A549 (cell line): ENCODE results near the gene RGS19. TPM values are rescaled to one million over a fixed set of nuclear protein-coding genes. Genes with fewer than 3 reads are reported as not detected.

Experiments used
- ATAC-seq, 2 experiments: fragments of 200-7000 bp in 1 of 2; fragments of >200 bp in 1 of 2; cut with Nextera tagmentation in 1 of 2; cut with Tn5 transposase in 1 of 2; 3 replicates each; pipeline versions ENCODE4 v1.8.0 to v1.9.1; 2018 to 2020; ENCODE audit warnings: mild to moderate bottlenecking in 1 of 2, moderate library complexity in 1 of 2
- CTCF ChIA-PET: fragments of 300-600 bp; sonication (Branson Sonifier 250); formaldehyde crosslinking; extraction: SDS; loops from one replicate; lab custom pipeline; 2021; ENCODE audit warnings: antibody characterized with exemption, inconsistent platforms; lab: Yijun Ruan, JAX
- POLR2A ChIA-PET: fragments of 350-600 bp; formaldehyde crosslinking; extraction: SDS; loops from one replicate; lab custom pipeline; 2021; ENCODE audit warnings: antibody characterized with exemption, inconsistent platforms; lab: Yijun Ruan, JAX
- DNase-seq, 2 experiments: peaks; one replicate each; pipeline versions ENCODE4 v3.0.0 to v3.0.0-alpha.2; 2011 to 2016; ENCODE audit warnings: low read depth in 1 of 2, low spot score in 1 of 2
- FAIRE-seq: peaks from 2 replicates; lab custom pipeline; 2011; peaks lifted over from hg19 to GRCh38; lab: Jason Lieb, UNC
- H3K27ac ChIP-seq, 2 experiments: fragments of >200 bp; sonication (Bioruptor Twin); formaldehyde crosslinking; 3 replicates each; pipeline ENCODE4 v1.5.1; 2016 to 2017
- H3K4me1 ChIP-seq: fragments of >200 bp; sonication (Bioruptor Twin); formaldehyde crosslinking; 3 replicates; pipeline ENCODE4 v1.6.1; 2016
- H3K4me2 ChIP-seq: fragments of >200 bp; sonication (Bioruptor Twin); formaldehyde crosslinking; 3 replicates; pipeline ENCODE4 v1.6.1; 2016
- H3K4me3 ChIP-seq: fragments of >200 bp; sonication (Bioruptor Twin); formaldehyde crosslinking; 3 replicates; pipeline ENCODE4 v1.5.1; 2016
- H3K9me3 ChIP-seq: fragments of >200 bp; sonication (Bioruptor Twin); formaldehyde crosslinking; 3 replicates; pipeline ENCODE4 v1.6.1; 2016
- FOSB ChIP-seq: fragments of 250-450 bp; sonication (Bioruptor Pico); IDR thresholded peaks from 2 replicates; pipeline ENCODE4 v1.5.0; 2020; ENCODE audit warnings: mild to moderate bottlenecking, moderate library complexity
- HDAC2 ChIP-seq: fragments of 200-600 bp; sonication (generic); IDR thresholded peaks from 2 replicates; pipeline ENCODE4 v1.6.1; 2016
- HMGXB4 ChIP-seq: fragments of 250-450 bp; sonication (Bioruptor Pico); IDR thresholded peaks from 2 replicates; pipeline ENCODE4 v1.5.0; 2021; ENCODE audit warnings: mild to moderate bottlenecking, moderate library complexity, borderline replicate concordance
- HOXB5 ChIP-seq: fragments of 250-450 bp; sonication (Bioruptor Pico); IDR thresholded peaks from 2 replicates; pipeline ENCODE4 v1.5.0; 2020; ENCODE audit warnings: mild to moderate bottlenecking, moderate library complexity
- KDM1A ChIP-seq: fragments of 200-600 bp; sonication (generic); IDR thresholded peaks from 2 replicates; pipeline ENCODE4 v1.6.1; 2016; ENCODE audit warnings: low read depth, mild to moderate bottlenecking
- KDM5A ChIP-seq: fragments of 200-600 bp; sonication (generic); IDR thresholded peaks from 2 replicates; pipeline ENCODE4 v1.6.1; 2016; ENCODE audit warnings: antibody characterized with exemption, mild to moderate bottlenecking
- NR3C1 ChIP-seq: fragments of >200 bp; sonication (Bioruptor Twin); formaldehyde crosslinking; IDR thresholded peaks from 3 replicates; pipeline ENCODE4 v1.6.1; 2017
- RAD21 ChIP-seq, 2 experiments: fragments of >200 bp in 1 of 2; sonication (Bioruptor Twin) in 1 of 2; formaldehyde crosslinking in 1 of 2; IDR thresholded peaks in 1 of 2; conservative IDR thresholded peaks in 1 of 2; 2 replicates in 1 of 2; 3 replicates in 1 of 2; pipeline ENCODE4 v1.6.1; 2012 to 2018; ENCODE audit warnings: inconsistent platforms in 1 of 2
- RARB ChIP-seq: fragments of 250-450 bp; sonication (Bioruptor Pico); IDR thresholded peaks from 2 replicates; pipeline ENCODE4 v1.8.0; 2021; ENCODE audit warnings: mild to moderate bottlenecking, moderate library complexity
- RCOR1 ChIP-seq: fragments of 150-350 bp; IDR thresholded peaks from 2 replicates; pipeline ENCODE4 v1.6.1; 2014; ENCODE audit warnings: antibody characterized with exemption, low read length, low read depth
- REST ChIP-seq: fragments of 200-600 bp; sonication (generic); IDR thresholded peaks from 2 replicates; pipeline ENCODE4 v1.6.1; 2016; ENCODE audit warnings: antibody characterized with exemption, mild to moderate bottlenecking, moderate library complexity
- SMC3 ChIP-seq: fragments of >200 bp; sonication (Bioruptor Twin); formaldehyde crosslinking; IDR thresholded peaks from 3 replicates; pipeline ENCODE4 v1.6.1; 2018; ENCODE audit warnings: inconsistent platforms
- ZNF302 ChIP-seq: fragments of 250-450 bp; sonication (Bioruptor Pico); IDR thresholded peaks from 2 replicates; pipeline ENCODE4 v1.9.0; 2021; ENCODE audit warnings: inconsistent platforms, mild to moderate bottlenecking, moderate library complexity
- WGBS: methylation state at CpG from one replicate; pipeline ENCODE4 v1.1.6; 2017; ENCODE audit errors: missing lambda C conversion rate; 5-methylcytosine and 5-hydroxymethylcytosine counted together
- polyA plus RNA-seq, 4 experiments: library from polyadenylated mRNA; depleted of rRNA in 3 of 4; stranded (reverse); fragments of >200 nt; fragmentation: RNase III in 1 of 4; extraction: RNeasy Plus Mini Kit Qiagen cat#74134 plus additional on column Dnase treatment in 1 of 4; gene quantifications; 2 replicates in 3 of 4; 3 replicates in 1 of 4; pipeline ENCODE4 v1.2.3, GENCODE V29; 2011 to 2017
- TF ChIP-seq, protein P1 (sequence below): fragments of 250-450 bp; sonication (Bioruptor Pico); IDR thresholded peaks from 2 replicates; pipeline ENCODE4 v1.5.0; 2020; ENCODE audit warnings: low read depth, mild to moderate bottlenecking, moderate library complexity
- TF ChIP-seq, protein P2 (sequence below): fragments of >200 bp; sonication (Bioruptor Twin); formaldehyde crosslinking; IDR thresholded peaks from 2 replicates; pipeline ENCODE4 v1.6.1; 2016
- TF ChIP-seq, protein P3 (sequence below): fragments of >200 bp; sonication (Bioruptor Twin); formaldehyde crosslinking; IDR thresholded peaks from 3 replicates; pipeline ENCODE4 v1.6.1; 2016

RGS19 gene
- polyA plus RNA-seq, 2 of the 4 experiments (the other 2 are of a cell fraction) = 13.8 to 18.8 TPM

GRCh38 chr20:64072498-64073063 is 6.7 kb downstream of the RGS19 start:
- H3K4me3 ChIP-seq = no peak overlapping the region
- 82% methylated on average over 11 of the region's 14 CpGs for WGBS
- TF ChIP-seq REST (no peak), KDM1A (no peak), RCOR1 (no peak), KDM5A (no peak), HOXB5 (CRISPR knock-in tag) (no peak), RAD21 (conservative IDR thresholded peaks at IDR 0.05 in 1 of 2, IDR thresholded peaks at IDR 0.05 in 1 of 2) (no peak), SMC3 (no peak), NR3C1 (no peak), HMGXB4 (CRISPR knock-in tag) (no peak), HDAC2 (no peak), ZNF302 (CRISPR knock-in tag) (no peak), RARB (CRISPR knock-in tag) (no peak), FOSB (no peak)
- TF ChIP-seq, protein P1, sequence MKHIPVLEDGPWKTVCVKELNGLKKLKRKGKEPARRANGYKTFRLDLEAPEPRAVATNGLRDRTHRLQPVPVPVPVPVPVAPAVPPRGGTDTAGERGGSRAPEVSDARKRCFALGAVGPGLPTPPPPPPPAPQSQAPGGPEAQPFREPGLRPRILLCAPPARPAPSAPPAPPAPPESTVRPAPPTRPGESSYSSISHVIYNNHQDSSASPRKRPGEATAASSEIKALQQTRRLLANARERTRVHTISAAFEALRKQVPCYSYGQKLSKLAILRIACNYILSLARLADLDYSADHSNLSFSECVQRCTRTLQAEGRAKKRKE (CRISPR knock-in tag) = no peak
- TF ChIP-seq, protein P2, sequence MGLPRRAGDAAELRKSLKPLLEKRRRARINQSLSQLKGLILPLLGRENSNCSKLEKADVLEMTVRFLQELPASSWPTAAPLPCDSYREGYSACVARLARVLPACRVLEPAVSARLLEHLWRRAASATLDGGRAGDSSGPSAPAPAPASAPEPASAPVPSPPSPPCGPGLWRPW = no peak
- TF ChIP-seq, protein P3, sequence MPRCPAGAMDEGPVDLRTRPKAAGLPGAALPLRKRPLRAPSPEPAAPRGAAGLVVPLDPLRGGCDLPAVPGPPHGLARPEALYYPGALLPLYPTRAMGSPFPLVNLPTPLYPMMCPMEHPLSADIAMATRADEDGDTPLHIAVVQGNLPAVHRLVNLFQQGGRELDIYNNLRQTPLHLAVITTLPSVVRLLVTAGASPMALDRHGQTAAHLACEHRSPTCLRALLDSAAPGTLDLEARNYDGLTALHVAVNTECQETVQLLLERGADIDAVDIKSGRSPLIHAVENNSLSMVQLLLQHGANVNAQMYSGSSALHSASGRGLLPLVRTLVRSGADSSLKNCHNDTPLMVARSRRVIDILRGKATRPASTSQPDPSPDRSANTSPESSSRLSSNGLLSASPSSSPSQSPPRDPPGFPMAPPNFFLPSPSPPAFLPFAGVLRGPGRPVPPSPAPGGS = no peak
- FAIRE-seq (no peak), DNase-seq (no peak), ATAC-seq (no peak)
- ChIA-PET POLR2A (no interaction called here), CTCF (interaction anchor here (1.1 to 3.9 kb wide), 7 partner anchors 10 to 76 kb away, joined by 3 to 23 read pairs (median 4); partner anchors contain the start of gene LKAAEAR1)
- no peak overlapping the region for H3K4me2 ChIP-seq
- H3K9me3 ChIP-seq = no peaks in the 10 kb centered on the region
- H3K27ac ChIP-seq = no peak overlapping the region
- no peaks in the 10 kb centered on the region; the same call in 2 of the 3 replicates for H3K4me1 ChIP-seq
